Caco-2 (cell line): ENCODE data around the gene CCDC148. TPM values are rescaled to one million over a fixed set of nuclear protein-coding genes. Genes with fewer than 3 reads are reported as not detected.
A peak's percentile ranks its signal among the peaks of the same experiment; 100 is the strongest.

ENCODE experiments used
- BruUV-seq: library from RNA; stranded (reverse); fragments of 400-500 nt; replicated peaks from 2 replicates; lab custom pipeline; 2021; lab: Mats Ljungman, UMichigan
- CTCF ChIA-PET: fragments of 300-600 bp; sonication (Branson Sonifier 250); formaldehyde crosslinking; loops from one replicate; lab custom pipeline; 2022; ENCODE audit warnings: antibody characterized with exemption; lab: Charles Lee
- POLR2A ChIA-PET: fragments of 300-600 bp; sonication (Branson Sonifier 250); formaldehyde crosslinking; loops from one replicate; lab custom pipeline; 2022; ENCODE audit warnings: antibody characterized with exemption; lab: Charles Lee
- DNase-seq, 2 experiments: peaks; one replicate each; pipeline versions ENCODE4 v3.0.0 to v3.0.0-alpha.2; 2020 to 2022
- H3K27me3 ChIP-seq: replicated peaks from 2 replicates; pipeline ENCODE4 v1.6.0; 2011; ENCODE audit warnings: low read length; ENCODE audit not compliant: control insufficient read depth, insufficient read depth
- H3K36me3 ChIP-seq: 2 replicates; pipeline ENCODE4 v1.5.1; 2011; ENCODE audit warnings: low read length; ENCODE audit not compliant: control insufficient read depth, insufficient read depth
- H3K4me1 ChIP-seq: fragments of 250-450 bp; sonication (Bioruptor Pico); 2 replicates; pipeline ENCODE4 v1.5.1; 2020; ENCODE audit warnings: mild to moderate bottlenecking
- H3K4me3 ChIP-seq: 2 replicates; pipeline ENCODE4 v1.5.1; 2011; ENCODE audit warnings: low read depth, mild to moderate bottlenecking, control low read depth, low read length
- H3K9me3 ChIP-seq: fragments of 250-450 bp; sonication (Bioruptor Pico); 2 replicates; pipeline ENCODE4 v1.5.1; 2020; ENCODE audit warnings: mild to moderate bottlenecking, moderate library complexity
- H3K27ac Mint-ChIP-seq: one replicate; pipeline ENCODE4 v1.8.0; 2022; ENCODE audit warnings: mixed read lengths; ENCODE audit not compliant: unreplicated experiment
- H3K27me3 Mint-ChIP-seq: one replicate; pipeline ENCODE4 v1.8.0; 2022; ENCODE audit warnings: mixed read lengths; ENCODE audit not compliant: insufficient read depth, unreplicated experiment
- H3K36me3 Mint-ChIP-seq: one replicate; pipeline ENCODE4 v1.8.0; 2022; ENCODE audit warnings: mild to moderate bottlenecking, mixed read lengths; ENCODE audit not compliant: insufficient read depth, unreplicated experiment
- H3K4me1 Mint-ChIP-seq: one replicate; pipeline ENCODE4 v1.8.0; 2022; ENCODE audit warnings: low read depth, mixed read lengths; ENCODE audit not compliant: unreplicated experiment
- H3K4me3 Mint-ChIP-seq: one replicate; pipeline ENCODE4 v1.8.0; 2022; ENCODE audit warnings: mild to moderate bottlenecking, moderate library complexity, mixed read lengths; ENCODE audit not compliant: unreplicated experiment
- H3K9me3 Mint-ChIP-seq: one replicate; pipeline ENCODE4 v1.8.0; 2022; ENCODE audit warnings: mixed read lengths; ENCODE audit not compliant: unreplicated experiment
- intact Hi-C: fragments of 100-400 bp; cut with micrococcal nuclease; formaldehyde crosslinking; loops from one replicate; pipeline ENCODE4 v1.10.0; 2022; ENCODE audit not compliant: unreplicated experiment
- total RNA-seq: library from RNA; stranded (reverse); gene quantifications from 2 replicates; pipeline ENCODE4 v1.2.3, GENCODE V29; 2022
- TF ChIP-seq, protein P1 (sequence below), 2 experiments: fragments of 200-600 bp in 1 of 2; IDR thresholded peaks; 1 replicate in 1 of 2; 2 replicates in 1 of 2; pipeline versions ENCODE4 v1.5.1 to v1.8.0; 2011 to 2022; ENCODE audit warnings: antibody characterized with exemption in 1 of 2, control low read depth in 1 of 2, inconsistent platforms in 1 of 2, low read depth in 1 of 2, low read length in 1 of 2, mild to moderate bottlenecking in 1 of 2, moderate library complexity in 1 of 2; ENCODE audit not compliant: insufficient read depth in 1 of 2, severe bottlenecking in 1 of 2, unreplicated experiment in 1 of 2

CCDC148 gene
- total RNA-seq, 1 experiment from 2014 or later = 6.3 TPM

DNA sequence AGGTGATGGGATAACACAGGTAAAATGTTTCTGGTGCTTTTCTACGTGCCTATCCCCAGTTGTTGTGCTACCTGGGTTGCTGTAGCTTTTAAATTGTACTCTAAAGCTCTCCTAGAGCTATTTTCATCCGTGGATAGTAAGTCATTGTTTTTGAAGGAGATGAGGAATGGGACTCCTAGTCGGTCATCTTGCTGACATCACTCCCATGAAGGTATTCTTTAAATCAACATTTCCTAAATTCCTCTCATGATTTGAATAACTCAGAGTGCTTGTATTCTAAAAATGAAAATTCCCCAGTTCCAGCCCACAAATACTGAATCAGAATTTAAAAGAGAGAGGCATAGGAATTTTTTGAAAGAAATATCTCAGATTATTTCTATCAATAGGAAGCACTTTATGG is 44.3 kb downstream of the CCDC148 start:
- Mint-ChIP-seq H3K4me3 (no peak overlapping the region), H3K27me3 (no peaks in the 10 kb centered on the region), H3K4me1 (peaks cover 20% of the 10 kb centered on the region), H3K9me3 (peaks cover 49% of the 10 kb centered on the region), H3K27ac (peak overlapping the region; percentile 58), H3K36me3 (no peaks in the 10 kb centered on the region)
- H3K9me3 ChIP-seq = peaks cover 46% of the 10 kb centered on the region
- intact Hi-C loops = no loop called here
- no peaks in the 10 kb centered on the region for H3K27me3 ChIP-seq
- H3K4me3 ChIP-seq = no peak overlapping the region
- ChIA-PET POLR2A (no interaction called here), CTCF (no interaction called here)
- TF ChIP-seq, protein P1, sequence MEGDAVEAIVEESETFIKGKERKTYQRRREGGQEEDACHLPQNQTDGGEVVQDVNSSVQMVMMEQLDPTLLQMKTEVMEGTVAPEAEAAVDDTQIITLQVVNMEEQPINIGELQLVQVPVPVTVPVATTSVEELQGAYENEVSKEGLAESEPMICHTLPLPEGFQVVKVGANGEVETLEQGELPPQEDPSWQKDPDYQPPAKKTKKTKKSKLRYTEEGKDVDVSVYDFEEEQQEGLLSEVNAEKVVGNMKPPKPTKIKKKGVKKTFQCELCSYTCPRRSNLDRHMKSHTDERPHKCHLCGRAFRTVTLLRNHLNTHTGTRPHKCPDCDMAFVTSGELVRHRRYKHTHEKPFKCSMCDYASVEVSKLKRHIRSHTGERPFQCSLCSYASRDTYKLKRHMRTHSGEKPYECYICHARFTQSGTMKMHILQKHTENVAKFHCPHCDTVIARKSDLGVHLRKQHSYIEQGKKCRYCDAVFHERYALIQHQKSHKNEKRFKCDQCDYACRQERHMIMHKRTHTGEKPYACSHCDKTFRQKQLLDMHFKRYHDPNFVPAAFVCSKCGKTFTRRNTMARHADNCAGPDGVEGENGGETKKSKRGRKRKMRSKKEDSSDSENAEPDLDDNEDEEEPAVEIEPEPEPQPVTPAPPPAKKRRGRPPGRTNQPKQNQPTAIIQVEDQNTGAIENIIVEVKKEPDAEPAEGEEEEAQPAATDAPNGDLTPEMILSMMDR (IDR thresholded peaks at IDR 0.05; ENCODE audit: insufficient read depth in 1 of 2, low read depth in 1 of 2, low read length in 1 of 2, severe bottlenecking in 1 of 2, unreplicated experiment in 1 of 2) = no peak
- no TSS peak for BruUV-seq
- no peaks in the 10 kb centered on the region for H3K36me3 ChIP-seq
- H3K4me1 ChIP-seq = peaks cover 19% of the 10 kb centered on the region; the same call in 1 of the 2 replicates
- no peak for DNase-seq

GRCh38 chr2:158411748-158412147 is 44.8 kb downstream of the CCDC148 start:
- intact Hi-C loops = no loop called here
- H3K9me3 Mint-ChIP-seq = peaks cover 44% of the 10 kb centered on the region
- no TSS peak for BruUV-seq
- no peaks in the 10 kb centered on the region for H3K36me3 Mint-ChIP-seq
- CTCF ChIA-PET = no interaction called here
- no peak for DNase-seq
- H3K27me3 Mint-ChIP-seq = no peaks in the 10 kb centered on the region
- H3K27ac Mint-ChIP-seq = peak overlapping the region; percentile 58
- H3K4me1 Mint-ChIP-seq = peaks cover 18% of the 10 kb centered on the region
- Histone ChIP-seq H3K4me1 (peaks cover 18% of the 10 kb centered on the region; the same call in 1 of the 2 replicates), H3K4me3 (no peak overlapping the region), H3K27me3 (no peaks in the 10 kb centered on the region), H3K36me3 (no peaks in the 10 kb centered on the region), H3K9me3 (peaks cover 42% of the 10 kb centered on the region)
- no peak overlapping the region for H3K4me3 Mint-ChIP-seq
- POLR2A ChIA-PET = no interaction called here
- TF ChIP-seq, protein P1 (IDR thresholded peaks at IDR 0.05; ENCODE audit: insufficient read depth in 1 of 2, low read depth in 1 of 2, low read length in 1 of 2, severe bottlenecking in 1 of 2, unreplicated experiment in 1 of 2) = no peak

GRCh38 chr2:158410132-158410531 is 46.4 kb downstream of the CCDC148 start:
- H3K27ac Mint-ChIP-seq = no peak overlapping the region
- no peaks in the 10 kb centered on the region for H3K36me3 Mint-ChIP-seq
- Histone ChIP-seq H3K9me3 (peaks cover 29% of the 10 kb centered on the region), H3K4me1 (peaks cover 9% of the 10 kb centered on the region; the same call in 1 of the 2 replicates), H3K4me3 (no peak overlapping the region), H3K36me3 (no peaks in the 10 kb centered on the region), H3K27me3 (no peaks in the 10 kb centered on the region)
- peaks cover 12% of the 10 kb centered on the region for H3K4me1 Mint-ChIP-seq
- no peaks in the 10 kb centered on the region for H3K27me3 Mint-ChIP-seq
- CTCF ChIA-PET = no interaction called here
- H3K9me3 Mint-ChIP-seq = peaks cover 28% of the 10 kb centered on the region
- BruUV-seq = no TSS peak
- no peak overlapping the region for H3K4me3 Mint-ChIP-seq
- intact Hi-C loops = no loop called here
- POLR2A ChIA-PET = no interaction called here
- DNase-seq = no peak
- TF ChIP-seq, protein P1 (IDR thresholded peaks at IDR 0.05; ENCODE audit: insufficient read depth in 1 of 2, low read depth in 1 of 2, low read length in 1 of 2, severe bottlenecking in 1 of 2, unreplicated experiment in 1 of 2) = no peak
